ENCODE measurements around the gene TXK.

DNA sequence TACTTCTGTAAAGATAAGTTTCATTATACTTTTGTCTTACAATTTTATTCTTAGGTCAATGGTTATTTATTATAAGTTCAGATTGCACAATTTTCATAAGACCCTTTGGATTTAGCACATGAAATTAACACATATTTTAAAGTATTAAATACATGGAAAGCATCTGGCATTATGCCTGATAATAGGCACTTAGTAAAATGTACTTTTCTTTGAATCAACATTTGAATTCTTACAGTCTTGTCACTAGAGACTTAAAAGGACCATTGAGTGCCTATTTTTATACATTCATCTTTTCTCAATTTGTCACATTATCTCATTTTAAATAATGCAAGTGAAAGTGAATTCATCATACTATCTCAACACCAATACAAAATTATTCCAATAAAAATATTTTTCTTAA lies 94.5 kb downstream of the TXK start:
- TF ChIP-seq, protein P1, sequence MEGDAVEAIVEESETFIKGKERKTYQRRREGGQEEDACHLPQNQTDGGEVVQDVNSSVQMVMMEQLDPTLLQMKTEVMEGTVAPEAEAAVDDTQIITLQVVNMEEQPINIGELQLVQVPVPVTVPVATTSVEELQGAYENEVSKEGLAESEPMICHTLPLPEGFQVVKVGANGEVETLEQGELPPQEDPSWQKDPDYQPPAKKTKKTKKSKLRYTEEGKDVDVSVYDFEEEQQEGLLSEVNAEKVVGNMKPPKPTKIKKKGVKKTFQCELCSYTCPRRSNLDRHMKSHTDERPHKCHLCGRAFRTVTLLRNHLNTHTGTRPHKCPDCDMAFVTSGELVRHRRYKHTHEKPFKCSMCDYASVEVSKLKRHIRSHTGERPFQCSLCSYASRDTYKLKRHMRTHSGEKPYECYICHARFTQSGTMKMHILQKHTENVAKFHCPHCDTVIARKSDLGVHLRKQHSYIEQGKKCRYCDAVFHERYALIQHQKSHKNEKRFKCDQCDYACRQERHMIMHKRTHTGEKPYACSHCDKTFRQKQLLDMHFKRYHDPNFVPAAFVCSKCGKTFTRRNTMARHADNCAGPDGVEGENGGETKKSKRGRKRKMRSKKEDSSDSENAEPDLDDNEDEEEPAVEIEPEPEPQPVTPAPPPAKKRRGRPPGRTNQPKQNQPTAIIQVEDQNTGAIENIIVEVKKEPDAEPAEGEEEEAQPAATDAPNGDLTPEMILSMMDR (IDR thresholded peaks at IDR 0.05): no peak
- TF ChIP-seq EP300 (IDR thresholded peaks at IDR 0.05) (no peak), POLR2AphosphoS5 (IDR thresholded peaks at IDR 0.05) (no peak), POLR2A (IDR thresholded peaks at IDR 0.05) (no peak)

Data from upper lobe of left lung (tissue), 4 donors.